ENCODE results near the gene B4GALT4. TPM values are rescaled to one million over a fixed set of nuclear protein-coding genes. Genes with fewer than 3 reads are reported as not detected.

The B4GALT4 gene
- total RNA-seq, 4 donors from 2014 or later, result 16.2 to 27.3 (median 21.2) TPM

DNA sequence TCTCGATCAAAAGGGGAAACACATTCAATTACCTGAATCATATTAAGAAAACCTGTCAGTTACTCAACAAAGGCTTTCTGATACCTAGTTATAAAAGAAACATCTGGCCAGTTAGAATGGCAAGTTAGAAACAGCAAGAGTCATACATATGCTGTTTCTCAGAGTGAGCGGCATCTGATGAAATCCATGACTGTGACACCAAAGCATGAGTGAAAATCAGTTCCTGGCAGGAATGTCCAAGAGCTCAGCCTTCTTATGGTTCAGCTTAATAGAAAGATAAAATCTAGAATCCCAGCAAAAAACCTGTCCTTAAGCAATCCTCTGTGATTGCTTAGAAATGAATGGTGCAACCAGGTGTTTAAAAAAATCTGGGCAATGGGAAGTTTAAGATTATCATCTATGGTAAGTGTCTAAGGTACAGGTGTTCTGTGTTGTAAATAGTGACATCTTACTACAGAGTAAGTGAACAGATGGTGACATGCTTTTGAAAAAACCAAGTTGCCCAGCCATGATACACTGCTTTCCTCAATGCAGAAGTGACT lies 18.8 kb downstream of the B4GALT4 start:
- WGBS, 2 donors, result 92 to 94% methylated on average over 2 of the region's 2 CpGs
- Histone ChIP-seq H3K9me3 (no peaks in the 10 kb centered on the region), H3K36me3 (peaks cover 0 to 87% (median 11%) of the 10 kb centered on the region in 3 donors), H3K27me3 (no peaks in the 10 kb centered on the region), H3K27ac (no peak overlapping the region), H3K4me3 (no peak overlapping the region), H3K4me1 (no peaks in the 10 kb centered on the region)
- TF ChIP-seq POLR2A (IDR thresholded peaks at IDR 0.05) (no peak), CTCF (IDR thresholded peaks at IDR 0.05) (no peak), EP300 (IDR thresholded peaks at IDR 0.05) (no peak)
- DNase-seq (ENCODE audit: low spot score in 2 of 2), result no peak

DNA sequence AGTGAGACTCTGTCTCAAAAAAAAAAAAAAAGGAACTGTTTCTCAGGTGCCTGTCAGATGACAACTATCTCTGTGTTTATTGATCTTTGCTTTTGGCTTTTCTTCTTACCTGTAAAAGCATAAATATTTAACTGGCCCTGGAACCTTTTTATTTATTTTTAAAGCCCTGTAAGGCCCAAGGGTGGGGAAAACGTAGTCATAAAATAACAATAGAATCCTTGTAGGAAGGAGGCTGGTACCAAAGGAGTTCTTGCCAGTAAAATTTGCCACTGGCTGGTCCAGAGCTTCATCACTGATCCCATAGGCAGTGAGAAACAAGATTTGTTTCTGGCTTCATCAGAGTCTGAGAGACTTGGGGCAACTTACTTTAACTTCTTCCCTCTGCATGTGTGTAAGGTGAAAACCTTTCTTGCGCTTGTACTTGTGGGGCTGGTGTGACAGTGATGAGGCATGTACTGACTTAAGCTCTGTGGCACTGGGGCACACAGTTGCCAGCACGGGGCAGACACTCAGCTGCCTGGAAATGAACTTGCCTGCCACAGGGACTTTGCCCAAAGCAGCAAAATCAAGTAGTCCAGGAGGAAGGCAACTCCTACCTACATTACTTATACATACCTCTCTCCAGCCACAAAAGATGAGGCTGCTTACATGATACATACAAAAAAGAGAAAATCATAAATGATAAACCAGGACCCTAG lies 19.6 kb downstream of the B4GALT4 start:
- no peaks in the 10 kb centered on the region for H3K27me3 ChIP-seq
- 65 to 81% methylated on average over 3 of the region's 3 CpGs for WGBS, 2 donors
- TF ChIP-seq CTCF (IDR thresholded peaks at IDR 0.05) (no peak), EP300 (IDR thresholded peaks at IDR 0.05) (no peak), POLR2A (IDR thresholded peaks at IDR 0.05) (no peak)
- no peak overlapping the region for H3K4me3 ChIP-seq
- no peak overlapping the region for H3K27ac ChIP-seq
- no peak for DNase-seq (ENCODE audit: low spot score in 2 of 2)
- H3K9me3 ChIP-seq, result no peaks in the 10 kb centered on the region
- peaks cover 0 to 87% (median 11%) of the 10 kb centered on the region in 3 donors for H3K36me3 ChIP-seq
- no peaks in the 10 kb centered on the region for H3K4me1 ChIP-seq

DNA sequence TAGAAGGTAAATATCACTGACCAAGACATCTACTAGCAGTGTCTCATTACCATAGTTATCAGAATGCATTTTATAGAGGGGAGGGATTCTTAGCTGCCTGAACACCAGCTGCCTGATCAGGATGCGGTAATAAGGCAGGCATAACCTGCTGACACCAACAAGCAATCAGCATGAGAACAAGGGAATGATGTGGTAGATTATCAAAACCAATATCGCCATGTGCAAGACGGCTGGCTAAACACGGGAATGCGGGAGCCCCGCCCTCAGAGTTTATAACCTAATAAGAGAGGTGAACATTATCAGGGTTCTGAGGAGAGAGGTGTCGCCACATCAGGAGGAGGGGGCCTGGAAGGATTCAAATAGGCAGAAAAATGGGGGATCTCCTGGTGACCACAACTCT lies 20.5 kb downstream of the B4GALT4 start:
- H3K36me3 ChIP-seq, result peaks cover 0 to 90% (median 11%) of the 10 kb centered on the region in 3 donors
- H3K4me3 ChIP-seq, result no peak overlapping the region
- WGBS, 2 donors, result 82 to 92% methylated on average over 7 of the region's 7 CpGs
- no peak for TF ChIP-seq EP300 (IDR thresholded peaks at IDR 0.05)
- no peak for TF ChIP-seq POLR2A (IDR thresholded peaks at IDR 0.05)
- TF ChIP-seq CTCF (IDR thresholded peaks at IDR 0.05), result no peak
- H3K27me3 ChIP-seq, result no peaks in the 10 kb centered on the region
- DNase-seq (ENCODE audit: low spot score in 2 of 2), result no peak
- no peaks in the 10 kb centered on the region for H3K4me1 ChIP-seq
- no peak overlapping the region for H3K27ac ChIP-seq
- no peaks in the 10 kb centered on the region for H3K9me3 ChIP-seq

GRCh38 chr3:119219069-119219468 lies 21.6 kb downstream of the B4GALT4 start:
- H3K36me3 ChIP-seq, result peaks cover 0 to 96% (median 11%) of the 10 kb centered on the region in 3 donors
- WGBS, 2 donors, result 91 to 93% methylated on average over 4 of the region's 4 CpGs

More at GRCh38 chr3:119219069-119219468, 21.6 kb downstream of the B4GALT4 start:
- Histone ChIP-seq H3K27me3 (no peaks in the 10 kb centered on the region), H3K4me3 (no peak overlapping the region), H3K9me3 (no peaks in the 10 kb centered on the region), H3K27ac (no peak overlapping the region), H3K4me1 (peaks cover 0 to 3% (median 0%) of the 10 kb centered on the region in 4 donors)
- DNase-seq (ENCODE audit: low spot score in 2 of 2), result no peak
- TF ChIP-seq CTCF (IDR thresholded peaks at IDR 0.05), result no peak
- TF ChIP-seq POLR2A (IDR thresholded peaks at IDR 0.05), result no peak
- TF ChIP-seq EP300 (IDR thresholded peaks at IDR 0.05), result no peak

Data from tibial nerve (tissue), 4 donors.